Measurements from ENCODE around the gene RFTN1. TPM values are rescaled to one million over a fixed set of nuclear protein-coding genes. Genes with fewer than 3 reads are reported as not detected.

The RFTN1 gene
- total RNA-seq, 1 experiment from 2014 or later = 2.2 TPM

DNA sequence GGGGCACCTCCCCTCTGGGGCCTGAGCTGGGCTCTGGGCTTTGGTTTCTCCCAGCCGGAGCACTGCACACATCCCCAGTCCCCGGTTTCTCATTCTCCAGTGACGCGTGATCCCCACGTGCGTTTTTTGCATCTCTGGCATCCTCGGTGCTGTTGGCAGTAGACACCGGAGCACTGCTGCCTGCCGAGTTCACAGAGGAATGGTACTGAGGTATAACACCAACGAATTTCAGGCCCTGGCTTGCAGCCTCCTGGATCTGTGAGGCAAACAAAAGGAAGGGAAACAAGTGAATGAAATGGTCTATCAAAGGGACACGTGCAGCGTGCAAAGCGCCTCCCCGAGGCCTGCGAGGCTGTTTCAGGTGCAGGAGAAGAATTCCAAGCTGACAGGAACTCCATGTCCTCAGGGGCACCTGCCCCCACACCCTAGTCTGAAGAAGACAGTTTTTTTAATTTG lies 135.6 kb downstream of the RFTN1 start:
- Histone ChIP-seq H3K27ac (ENCODE audit: insufficient read length, low read depth, low read length) (no peak overlapping the region), H4K20me1 (ENCODE audit: control insufficient read depth, insufficient read depth, insufficient read length) (no peaks in the 10 kb centered on the region), H2AK5ac (ENCODE audit: insufficient read length, low read length) (no peak overlapping the region), H2BK5ac (ENCODE audit: insufficient read length, low read length) (no peak overlapping the region), H3K79me2 (ENCODE audit: insufficient read depth, low read length) (no peaks in the 10 kb centered on the region), H4K91ac (ENCODE audit: insufficient read length, low read depth, low read length) (no peak overlapping the region), H3K23ac (ENCODE audit: insufficient read length, low read depth, low read length) (no peak overlapping the region), H3K4me2 (ENCODE audit: insufficient read depth, insufficient read length, low read length) (no peak overlapping the region), H3K9me3 (ENCODE audit: control insufficient read depth, low read depth, low read length) (no peaks in the 10 kb centered on the region), H3K4ac (ENCODE audit: low read depth, low read length) (no peak overlapping the region), H3K56ac (ENCODE audit: insufficient read length, low read depth, low read length) (no peak overlapping the region), H3T11ph (ENCODE audit: low read length) (no peak overlapping the region), H3K18ac (ENCODE audit: insufficient read length, low read depth, low read length) (no peak overlapping the region), H4K5ac (ENCODE audit: insufficient read length, low read depth, low read length) (no peak overlapping the region), H2BK120ac (ENCODE audit: low read depth, low read length, poor library complexity, severe bottlenecking) (no peak overlapping the region), H3K14ac (ENCODE audit: insufficient read depth, low read length) (no peak overlapping the region), H3K4me1 (ENCODE audit: insufficient read depth, low read length) (no peaks in the 10 kb centered on the region), H3K27me3 (ENCODE audit: insufficient read depth, low read length) (no peaks in the 10 kb centered on the region), H3K79me1 (ENCODE audit: insufficient read depth, low read depth, low read length, poor library complexity, severe bottlenecking) (no peaks in the 10 kb centered on the region), H2BK15ac (ENCODE audit: low read depth, low read length) (no peak overlapping the region), H2BK12ac (ENCODE audit: insufficient read length, low read depth, low read length) (no peak overlapping the region), H2BK20ac (ENCODE audit: low read depth, low read length, poor library complexity, severe bottlenecking) (no peak overlapping the region), H4K8ac (replicated peaks; ENCODE audit: insufficient read length, low read depth, low read length) (no peak overlapping the region), H2AFZ (ENCODE audit: low read length) (no peak overlapping the region), H3K9ac (ENCODE audit: extremely low read depth, insufficient read length, low read length) (no peak overlapping the region), H3K23me2 (ENCODE audit: insufficient read length, low read depth, low read length, poor library complexity, severe bottlenecking) (no peaks in the 10 kb centered on the region)
- Mint-ChIP-seq H3K27ac (peak overlapping the region in 1 of 3 experiments; percentile 30; a peak in 1 of 7 replicates), H3K9me3 (peaks cover 5 to 6% of the 10 kb centered on the region in 2 experiments; a peak in 3 of 5 replicates), H3K4me3 (no peak overlapping the region), H3K4me1 (peaks cover 2 to 22% of the 10 kb centered on the region in 2 experiments; a peak in 3 of 4 replicates), H3K36me3 (ENCODE audit: insufficient read depth in 1 of 3, low read depth in 3 of 3) (peaks cover 0 to 6% (median 4%) of the 10 kb centered on the region in 3 experiments; a peak in 6 of 7 replicates), H3K27me3 (ENCODE audit: low read depth) (peaks cover 2% of the 10 kb centered on the region; the same call in 1 of the 2 replicates)
- DNase-seq = no peak
- TF ChIP-seq, protein P1, sequence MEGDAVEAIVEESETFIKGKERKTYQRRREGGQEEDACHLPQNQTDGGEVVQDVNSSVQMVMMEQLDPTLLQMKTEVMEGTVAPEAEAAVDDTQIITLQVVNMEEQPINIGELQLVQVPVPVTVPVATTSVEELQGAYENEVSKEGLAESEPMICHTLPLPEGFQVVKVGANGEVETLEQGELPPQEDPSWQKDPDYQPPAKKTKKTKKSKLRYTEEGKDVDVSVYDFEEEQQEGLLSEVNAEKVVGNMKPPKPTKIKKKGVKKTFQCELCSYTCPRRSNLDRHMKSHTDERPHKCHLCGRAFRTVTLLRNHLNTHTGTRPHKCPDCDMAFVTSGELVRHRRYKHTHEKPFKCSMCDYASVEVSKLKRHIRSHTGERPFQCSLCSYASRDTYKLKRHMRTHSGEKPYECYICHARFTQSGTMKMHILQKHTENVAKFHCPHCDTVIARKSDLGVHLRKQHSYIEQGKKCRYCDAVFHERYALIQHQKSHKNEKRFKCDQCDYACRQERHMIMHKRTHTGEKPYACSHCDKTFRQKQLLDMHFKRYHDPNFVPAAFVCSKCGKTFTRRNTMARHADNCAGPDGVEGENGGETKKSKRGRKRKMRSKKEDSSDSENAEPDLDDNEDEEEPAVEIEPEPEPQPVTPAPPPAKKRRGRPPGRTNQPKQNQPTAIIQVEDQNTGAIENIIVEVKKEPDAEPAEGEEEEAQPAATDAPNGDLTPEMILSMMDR (conservative IDR thresholded peaks at IDR 0.05) = 0 out of 3 replicates have a peak, but pooled peaks have one; percentile 23
- WGBS (ENCODE audit: extremely low coverage, insufficient read length, low lambda C conversion rate) = no CpG with 5 or more reads among the region's 15 CpGs
